Adipocyte (in vitro differentiated cells): ENCODE data around the gene HPCAL1.

Source experiments
- DNase-seq: peaks from one replicate; pipeline ENCODE4 v3.0.0-alpha.2; 2015; ENCODE audit warnings: low read depth
- H3K27me3 ChIP-seq: replicated peaks from 2 replicates; pipeline ENCODE4 v1.7.0; 2013; ENCODE audit warnings: mild to moderate bottlenecking, low read length, moderate library complexity; ENCODE audit not compliant: control insufficient read depth, insufficient read depth
- H3K36me3 ChIP-seq: 2 replicates; pipeline ENCODE4 v1.7.0; 2013; ENCODE audit warnings: low read length, mild to moderate bottlenecking, moderate library complexity; ENCODE audit not compliant: control insufficient read depth, insufficient read depth, severe bottlenecking
- H3K4me1 ChIP-seq: 2 replicates; pipeline ENCODE4 v1.7.0; 2013; ENCODE audit warnings: mild to moderate bottlenecking, low read length, moderate library complexity; ENCODE audit not compliant: control insufficient read depth, insufficient read depth
- H3K4me3 ChIP-seq: 2 replicates; pipeline ENCODE4 v1.7.0; 2013; ENCODE audit warnings: mild to moderate bottlenecking, low read length, moderate library complexity
- H3K9ac ChIP-seq: 2 replicates; pipeline ENCODE4 v1.7.0; 2013; ENCODE audit warnings: mild to moderate bottlenecking, low read length, moderate library complexity
- H3K9me3 ChIP-seq: 2 replicates; pipeline ENCODE4 v1.7.0; 2013; ENCODE audit warnings: mild to moderate bottlenecking, low read length, moderate library complexity; ENCODE audit not compliant: control insufficient read depth

HPCAL1 gene

GRCh38 chr2:10476723-10477442 lies 174.2 kb downstream of the HPCAL1 start:
- H3K36me3 ChIP-seq: no peaks in the 10 kb centered on the region
- H3K27me3 ChIP-seq: peaks cover 39% of the 10 kb centered on the region
- no peaks in the 10 kb centered on the region for H3K4me1 ChIP-seq
- DNase-seq: no peak
- H3K9me3 ChIP-seq: no peaks in the 10 kb centered on the region
- no peak overlapping the region for H3K9ac ChIP-seq
- no peak overlapping the region for H3K4me3 ChIP-seq
